NB4 (cell line): ENCODE results near the gene S1PR3.

Experiments used
- CTCF ChIP-seq: IDR thresholded peaks from one replicate; pipeline ENCODE4 v1.5.1; 2012; ENCODE audit warnings: low read depth, low read length
- MAX ChIP-seq: IDR thresholded peaks from 2 replicates; pipeline ENCODE4 v1.6.1; 2011; ENCODE audit warnings: low read depth, low read length
- MYC ChIP-seq: IDR thresholded peaks from 2 replicates; pipeline ENCODE4 v1.6.1; 2011; ENCODE audit warnings: low read depth, low read length
- POLR2A ChIP-seq: IDR thresholded peaks from 2 replicates; pipeline ENCODE4 v1.6.1; 2011; ENCODE audit warnings: mild to moderate bottlenecking; ENCODE audit not compliant: insufficient read length; ENCODE audit errors: extremely low read depth

GRCh38 chr9:88988796-88989641 lies 2.2 kb upstream of the S1PR3 start:
- no peak for TF ChIP-seq CTCF
- 0 out of 2 replicates have a peak, but pooled peaks have one; percentile 24 for TF ChIP-seq MYC
- peak; percentile 42 for TF ChIP-seq POLR2A
- no peak for TF ChIP-seq MAX
